IMR-90 (cell line): ENCODE results near the gene MYH6. TPM values are rescaled to one million over a fixed set of nuclear protein-coding genes. Genes with fewer than 3 reads are reported as not detected.

Experiments used
- ATAC-seq: fragments of 200-7000 bp; cut with Tn5 transposase; 2 replicates; pipeline ENCODE4 v1.9.1; 2020; ENCODE audit warnings: low read depth, mild to moderate bottlenecking, moderate library complexity
- BruUV-seq: library from RNA; stranded (reverse); fragments of 400-500 nt; replicated peaks from 2 replicates; lab custom pipeline; 2021; lab: Mats Ljungman, UMichigan
- CTCF ChIA-PET: fragments of 300-600 bp; formaldehyde crosslinking; extraction: SDS; loops from one replicate; lab custom pipeline; 2021; ENCODE audit warnings: antibody characterized with exemption; lab: Yijun Ruan, JAX
- POLR2A ChIA-PET: fragments of 300-600 bp; sonication (Branson Sonifier 250); formaldehyde crosslinking; loops from one replicate; lab custom pipeline; 2022; ENCODE audit warnings: antibody characterized with exemption; ENCODE audit not compliant: unreplicated experiment; lab: Charles Lee
- DNase-seq: peaks from one replicate; pipeline ENCODE4 v3.0.0; 2013
- H2AFZ ChIP-seq: replicated peaks from 2 replicates; pipeline ENCODE3; 2013; ENCODE audit warnings: low read length, mild to moderate bottlenecking; ENCODE audit not compliant: poor library complexity
- H2AK5ac ChIP-seq: 2 replicates; pipeline ENCODE4 v1.6.1; 2013; ENCODE audit warnings: low read depth, low read length, inconsistent platforms
- H2AK9ac ChIP-seq: replicated peaks from 2 replicates; pipeline ENCODE3; 2013; ENCODE audit warnings: mild to moderate bottlenecking, low read depth, low read length, moderate library complexity; ENCODE audit not compliant: poor library complexity
- H2BK120ac ChIP-seq: 2 replicates; pipeline ENCODE4 v1.6.1; 2013; ENCODE audit warnings: low read depth, low read length, inconsistent platforms
- H2BK15ac ChIP-seq: 3 replicates; pipeline ENCODE4 v1.6.1; 2013; ENCODE audit warnings: low read depth, low read length, inconsistent platforms
- H2BK20ac ChIP-seq: 2 replicates; pipeline ENCODE4 v1.6.1; 2013; ENCODE audit warnings: low read depth, mild to moderate bottlenecking, inconsistent platforms, low read length, moderate library complexity
- H2BK5ac ChIP-seq: 2 replicates; pipeline ENCODE4 v1.6.1; 2013; ENCODE audit warnings: mild to moderate bottlenecking, low read depth, low read length, inconsistent platforms; ENCODE audit not compliant: poor library complexity, severe bottlenecking
- H3K14ac ChIP-seq: replicated peaks from 2 replicates; pipeline ENCODE4 v1.6.1; 2013; ENCODE audit warnings: low read depth, low read length, inconsistent platforms
- H3K18ac ChIP-seq: 2 replicates; pipeline ENCODE4 v1.6.1; 2013; ENCODE audit warnings: low read depth, low read length, control low read depth
- H3K23ac ChIP-seq: 2 replicates; pipeline ENCODE4 v1.6.1; 2013; ENCODE audit warnings: low read depth, low read length, inconsistent platforms
- H3K27ac ChIP-seq: 2 replicates; pipeline ENCODE4 v1.5.1; 2013; ENCODE audit warnings: mild to moderate bottlenecking, control low read depth, low read length; ENCODE audit not compliant: insufficient read depth
- H3K27me3 ChIP-seq: 2 replicates; pipeline ENCODE4 v1.6.1; 2013; ENCODE audit warnings: low read length; ENCODE audit not compliant: control insufficient read depth, insufficient read depth
- H3K36me3 ChIP-seq: 2 replicates; pipeline ENCODE4 v1.6.1; 2013; ENCODE audit warnings: low read length, mixed read lengths; ENCODE audit not compliant: control insufficient read depth, insufficient read depth
- H3K4ac ChIP-seq: 2 replicates; pipeline ENCODE4 v1.6.1; 2013; ENCODE audit warnings: low read depth, low read length, inconsistent platforms
- H3K4me1 ChIP-seq: 2 replicates; pipeline ENCODE4 v1.6.1; 2013; ENCODE audit warnings: low read length, mixed read lengths; ENCODE audit not compliant: control insufficient read depth, insufficient read depth
- H3K4me2 ChIP-seq: 2 replicates; pipeline ENCODE4 v1.6.1; 2013; ENCODE audit warnings: low read depth, mild to moderate bottlenecking, control low read depth, low read length, moderate library complexity
- H3K4me3 ChIP-seq: 2 replicates; pipeline ENCODE4 v1.5.1; 2013; ENCODE audit warnings: low read depth, mild to moderate bottlenecking, control low read depth, low read length, moderate library complexity; ENCODE audit not compliant: insufficient read depth
- H3K56ac ChIP-seq: 2 replicates; pipeline ENCODE4 v1.6.1; 2013; ENCODE audit warnings: low read length, inconsistent platforms; ENCODE audit not compliant: insufficient read depth; ENCODE audit errors: extremely low read depth
- H3K79me1 ChIP-seq, 2 experiments: 2 replicates each; pipeline ENCODE4 v1.6.1; 2013; ENCODE audit warnings: low read length in 2 of 2, inconsistent platforms in 1 of 2, low read depth in 1 of 2
- H3K9ac ChIP-seq: 2 replicates; pipeline ENCODE4 v1.6.1; 2013; ENCODE audit warnings: low read depth, low read length, control low read depth
- H3K9me1 ChIP-seq: 2 replicates; pipeline ENCODE4 v1.6.1; 2013; ENCODE audit warnings: low read length, inconsistent platforms; ENCODE audit not compliant: insufficient read depth
- H3K9me3 ChIP-seq: 2 replicates; pipeline ENCODE4 v1.6.1; 2013; ENCODE audit warnings: low read length; ENCODE audit not compliant: control insufficient read depth, insufficient read depth
- H4K20me1 ChIP-seq: 2 replicates; pipeline ENCODE4 v1.6.1; 2013; ENCODE audit warnings: low read length, inconsistent platforms; ENCODE audit not compliant: insufficient read depth
- H4K5ac ChIP-seq: 2 replicates; pipeline ENCODE4 v1.6.1; 2013; ENCODE audit warnings: mild to moderate bottlenecking, low read depth, low read length, control low read depth
- H4K8ac ChIP-seq, 2 experiments: 2 replicates each; pipeline ENCODE4 v1.6.1; 2013; ENCODE audit warnings: low read depth in 2 of 2, low read length in 2 of 2, control low read depth in 1 of 2, inconsistent platforms in 1 of 2
- H4K91ac ChIP-seq: 2 replicates; pipeline ENCODE4 v1.6.1; 2013; ENCODE audit warnings: low read depth, low read length, inconsistent platforms; ENCODE audit not compliant: insufficient read depth
- BHLHE40 ChIP-seq: fragments of 150-350 bp; IDR thresholded peaks from 2 replicates; pipeline ENCODE4 v1.6.1; 2016; ENCODE audit warnings: mild to moderate bottlenecking, low read depth, low read length
- ELK1 ChIP-seq: fragments of 150-350 bp; IDR thresholded peaks from 2 replicates; pipeline ENCODE4 v1.6.1; 2016; ENCODE audit warnings: low read depth, mild to moderate bottlenecking, low read length, moderate library complexity, borderline replicate concordance
- NFE2L2 ChIP-seq: fragments of 150-350 bp; IDR thresholded peaks from 2 replicates; pipeline ENCODE4 v1.6.1; 2016; ENCODE audit warnings: low read depth, mild to moderate bottlenecking, low read length
- SMC3 ChIP-seq: fragments of 150-350 bp; IDR thresholded peaks from 2 replicates; pipeline ENCODE4 v1.6.1; 2016; ENCODE audit warnings: low read depth, mild to moderate bottlenecking, antibody characterized with exemption, low read length, moderate library complexity
- USF2 ChIP-seq: fragments of 150-350 bp; IDR thresholded peaks from 2 replicates; pipeline ENCODE4 v1.6.1; 2017; ENCODE audit warnings: mild to moderate bottlenecking, antibody characterized with exemption, low read length, low read depth
- WGBS, 2 experiments: methylation state at CpG; one replicate each; pipeline versions ENCODE4 v1.1.5 to v1.1.7; 2013; ENCODE audit warnings: missing lambda C conversion rate in 2 of 2; ENCODE audit not compliant: insufficient read length in 1 of 2; ENCODE audit errors: extremely low coverage in 2 of 2; 5-methylcytosine and 5-hydroxymethylcytosine counted together
- dilution Hi-C: fragments of 300-500 bp; cut with HindIII; formaldehyde crosslinking; loops from one replicate; pipeline ENCODE4 v1.14.3; 2018; ENCODE audit warnings: low sequenced_read_pairs; ENCODE audit not compliant: unreplicated experiment
- in situ Hi-C: fragments of 300-500 bp; cut with MboI; formaldehyde crosslinking; loops from 3 replicates; pipeline ENCODE4 v1.14.3; 2019; ENCODE audit warnings: low sequenced_read_pairs, inconsistent platforms, mixed read lengths
- intact Hi-C: fragments of 100-400 bp; cut with micrococcal nuclease; formaldehyde crosslinking; loops from 2 replicates; pipeline ENCODE4 v1.10.0; 2022
- polyA plus RNA-seq, 3 experiments: library from polyadenylated mRNA; depleted of rRNA; stranded (reverse); fragments of >200 nt; gene quantifications; 2 replicates each; pipeline ENCODE4 v1.2.3, GENCODE V29; 2012; ENCODE audit warnings: low replicate concordance in 1 of 3
- total RNA-seq: library from RNA; depleted of rRNA; stranded (reverse); fragments of >200 nt; gene quantifications from 2 replicates; pipeline ENCODE4 v1.2.3, GENCODE V29; 2012

The MYH6 gene
- total and polyA plus RNA-seq, 2 of the 4 experiments (the other 2 are of a cell fraction): not detected

GRCh38 chr14:23375527-23376251, 32.4 kb downstream of the MYH6 start:
- no peaks in the 10 kb centered on the region for H3K9me3 ChIP-seq
- H4K91ac ChIP-seq: no peak overlapping the region
- TF ChIP-seq SMC3: no peak
- no peak for TF ChIP-seq BHLHE40
- no peak for TF ChIP-seq ELK1
- no peak for TF ChIP-seq USF2
- TF ChIP-seq NFE2L2: no peak
- H4K8ac ChIP-seq: no peak overlapping the region
- peaks cover 45% of the 10 kb centered on the region for H3K27me3 ChIP-seq
- no peaks in the 10 kb centered on the region for H3K79me1 ChIP-seq
- WGBS, 2 experiments: 83% methylated on average over 11 of the region's 21 CpGs; no CpG with 5 or more reads in 1 of the 2 experiments
- ChIA-PET CTCF (no interaction called here), POLR2A (no interaction called here)
- H3K14ac ChIP-seq: no peak overlapping the region
- 0 out of 2 replicates have a peak, but pooled peaks cover 2% of the 10 kb centered on the region for H3K9me1 ChIP-seq
- H3K4ac ChIP-seq: no peak overlapping the region
- in situ Hi-C loops (loop anchor here (10.0 kb wide), 1 partner anchor 51 kb away; the partner anchor contains the start of gene PABPN1), intact Hi-C loops (no loop called here), dilution Hi-C loops (no loop called here)
- H3K18ac ChIP-seq: no peak overlapping the region
- no peak overlapping the region for H3K4me2 ChIP-seq
- H2BK120ac ChIP-seq: no peak overlapping the region
- H4K20me1 ChIP-seq: no peaks in the 10 kb centered on the region
- ATAC-seq (no peak), DNase-seq (no peak)
- no peak overlapping the region for H3K27ac ChIP-seq
- H2AK5ac ChIP-seq: no peak overlapping the region
- H3K4me3 ChIP-seq: no peak overlapping the region
- no peak overlapping the region for H3K23ac ChIP-seq
- no peak overlapping the region for H2BK20ac ChIP-seq
- no peak overlapping the region for H2BK15ac ChIP-seq
- no peak overlapping the region for H2AK9ac ChIP-seq
- no peaks in the 10 kb centered on the region for H3K4me1 ChIP-seq
- no peak overlapping the region for H3K56ac ChIP-seq
- no peaks in the 10 kb centered on the region for H3K36me3 ChIP-seq
- no TSS peak for BruUV-seq
- H2BK5ac ChIP-seq: no peak overlapping the region
- no peak overlapping the region for H3K9ac ChIP-seq
- H4K5ac ChIP-seq: no peak overlapping the region
- H2AFZ ChIP-seq: no peak overlapping the region
